H1 (cell line): Measurements from ENCODE around the gene NDUFAF8. TPM values are rescaled to one million over a fixed set of nuclear protein-coding genes. Genes with fewer than 3 reads are reported as not detected.

ENCODE experiments used
- CTCF ChIA-PET: fragments of 300-600 bp; sonication (Branson Sonifier 250); formaldehyde crosslinking; loops from one replicate; lab custom pipeline; 2021; ENCODE audit not compliant: partially characterized antibody; lab: Charles Lee
- POLR2A ChIA-PET: fragments of 300-600 bp; sonication (Branson Sonifier 250); formaldehyde crosslinking; loops from one replicate; lab custom pipeline; 2021; ENCODE audit warnings: inconsistent platforms; ENCODE audit not compliant: partially characterized antibody; lab: Charles Lee
- DNase-seq, 2 experiments: peaks; one replicate each; pipeline versions ENCODE4 v3.0.0 to v3.0.0-alpha.2; 2010 to 2022; ENCODE audit warnings: low spot score in 2 of 2, low read depth in 1 of 2, mixed read lengths in 1 of 2
- FAIRE-seq: peaks from 2 replicates; lab custom pipeline; 2011; peaks lifted over from hg19 to GRCh38; lab: Jason Lieb, UNC
- H2AFZ ChIP-seq: 2 replicates; pipeline ENCODE4 v1.8.1; 2012; ENCODE audit warnings: low read length, inconsistent platforms
- H2AK5ac ChIP-seq: 2 replicates; pipeline ENCODE4 v1.6.1; 2013; ENCODE audit warnings: low read depth, low read length
- H2BK120ac ChIP-seq: replicated peaks from 2 replicates; pipeline ENCODE3; 2013; ENCODE audit warnings: low read depth, low read length, inconsistent platforms
- H2BK12ac ChIP-seq: 2 replicates; pipeline ENCODE4 v1.6.1; 2013; ENCODE audit warnings: low read depth, low read length
- H2BK15ac ChIP-seq: 2 replicates; pipeline ENCODE4 v1.6.1; 2013; ENCODE audit warnings: low read length
- H2BK20ac ChIP-seq: 2 replicates; pipeline ENCODE4 v1.6.1; 2013; ENCODE audit warnings: low read length
- H2BK5ac ChIP-seq: 2 replicates; pipeline ENCODE4 v1.6.1; 2013; ENCODE audit warnings: low read depth, low read length
- H3K14ac ChIP-seq: 2 replicates; pipeline ENCODE4 v1.6.1; 2013; ENCODE audit warnings: inconsistent platforms; ENCODE audit not compliant: insufficient read length
- H3K18ac ChIP-seq: 2 replicates; pipeline ENCODE4 v1.6.1; 2013; ENCODE audit warnings: low read length; ENCODE audit errors: extremely low read depth
- H3K23ac ChIP-seq: 2 replicates; pipeline ENCODE4 v1.6.1; 2013; ENCODE audit warnings: inconsistent platforms; ENCODE audit not compliant: insufficient read length
- H3K23me2 ChIP-seq: 2 replicates; pipeline ENCODE4 v1.6.1; 2013; ENCODE audit warnings: low read depth, low read length
- H3K27ac ChIP-seq: 2 replicates; pipeline ENCODE4 v1.6.1; 2011; ENCODE audit warnings: low read depth, low read length, inconsistent platforms
- H3K27me3 ChIP-seq, 4 experiments: replicated peaks in 1 of 4; 1 replicate in 1 of 4; 2 replicates in 3 of 4; pipeline versions ENCODE4 v1.6.1 to v1.8.1; 2011 to 2013; ENCODE audit warnings: low read length in 3 of 4, mild to moderate bottlenecking in 3 of 4, inconsistent platforms in 2 of 4, mixed read lengths in 2 of 4, moderate library complexity in 1 of 4; ENCODE audit not compliant: control insufficient read depth in 3 of 4, insufficient read depth in 3 of 4; ENCODE audit errors: extremely low read depth in 1 of 4
- H3K36me3 ChIP-seq, 4 experiments: 2 replicates each; pipeline versions ENCODE4 v1.6.1 to v1.8.1; 2011 to 2013; ENCODE audit warnings: mild to moderate bottlenecking in 4 of 4, low read length in 3 of 4, moderate library complexity in 2 of 4, control low read depth in 1 of 4, inconsistent platforms in 1 of 4; ENCODE audit not compliant: insufficient read depth in 4 of 4, control insufficient read depth in 2 of 4
- H3K4ac ChIP-seq: replicated peaks from 2 replicates; pipeline ENCODE3; 2013; ENCODE audit warnings: low read length, low read depth, mixed read lengths, inconsistent platforms; ENCODE audit not compliant: insufficient read length
- H3K4me1 ChIP-seq, 4 experiments: replicated peaks in 1 of 4; 1 replicate in 1 of 4; 2 replicates in 3 of 4; pipeline versions ENCODE4 v1.6.1 to v1.8.1; 2011 to 2013; ENCODE audit warnings: low read length in 3 of 4, inconsistent platforms in 2 of 4, mixed read lengths in 1 of 4; ENCODE audit not compliant: insufficient read depth in 4 of 4, control insufficient read depth in 3 of 4
- H3K4me2 ChIP-seq, 2 experiments: 2 replicates each; pipeline versions ENCODE4 v1.6.1 to v1.8.1; 2011 to 2013; ENCODE audit warnings: low read depth in 2 of 2, low read length in 2 of 2, control low read depth in 1 of 2, inconsistent platforms in 1 of 2, mild to moderate bottlenecking in 1 of 2; ENCODE audit not compliant: insufficient read depth in 1 of 2
- H3K4me3 ChIP-seq, 4 experiments: fragments of 200-600, 300-600 bp in 1 of 4; sonication (generic), shearing (Covaris generic), sonication (Bioruptor Twin) in 1 of 4; 2 replicates each; pipeline versions ENCODE4 v1.5.1 to v1.8.1; 2011 to 2016; ENCODE audit warnings: low read length in 4 of 4, low read depth in 3 of 4, control low read depth in 2 of 4, inconsistent platforms in 2 of 4, mild to moderate bottlenecking in 2 of 4, mixed read lengths in 1 of 4, moderate library complexity in 1 of 4; ENCODE audit not compliant: insufficient read depth in 2 of 4; ENCODE audit errors: extremely low read depth in 1 of 4
- H3K56ac ChIP-seq: replicated peaks from 2 replicates; pipeline ENCODE3; 2013; ENCODE audit warnings: low read depth, mild to moderate bottlenecking, mixed read lengths, low read length, inconsistent platforms; ENCODE audit not compliant: insufficient read length
- H3K79me1 ChIP-seq: 2 replicates; pipeline ENCODE4 v1.6.1; 2013; ENCODE audit warnings: low read depth, low read length, control low read depth
- H3K79me2 ChIP-seq, 2 experiments: 2 replicates each; pipeline versions ENCODE4 v1.6.1 to v1.8.1; 2012 to 2013; ENCODE audit warnings: low read length in 2 of 2, mild to moderate bottlenecking in 2 of 2, inconsistent platforms in 1 of 2; ENCODE audit not compliant: insufficient read depth in 2 of 2, control insufficient read depth in 1 of 2
- H3K9ac ChIP-seq, 4 experiments: replicated peaks in 1 of 4; 1 replicate in 1 of 4; 2 replicates in 3 of 4; pipeline versions ENCODE4 v1.6.1 to v1.8.1; 2011 to 2013; ENCODE audit warnings: low read depth in 3 of 4, low read length in 3 of 4, control low read depth in 2 of 4, mild to moderate bottlenecking in 2 of 4, moderate library complexity in 2 of 4, inconsistent platforms in 1 of 4; ENCODE audit errors: extremely low read depth in 1 of 4
- H3K9me3 ChIP-seq, 2 experiments: 2 replicates each; pipeline versions ENCODE4 v1.6.1 to v1.8.1; 2012 to 2013; ENCODE audit warnings: mild to moderate bottlenecking in 2 of 2, moderate library complexity in 2 of 2, control low read depth in 1 of 2, inconsistent platforms in 1 of 2, low read depth in 1 of 2, low read length in 1 of 2, mixed read lengths in 1 of 2; ENCODE audit not compliant: insufficient read depth in 2 of 2
- H4K20me1 ChIP-seq, 2 experiments: replicated peaks in 1 of 2; 2 replicates each; pipeline versions ENCODE3 to v1.8.1; 2011 to 2013; ENCODE audit warnings: inconsistent platforms in 2 of 2, low read length in 2 of 2, mild to moderate bottlenecking in 1 of 2; ENCODE audit not compliant: insufficient read depth in 2 of 2, control insufficient read depth in 1 of 2
- H4K5ac ChIP-seq: 2 replicates; pipeline ENCODE4 v1.6.1; 2013; ENCODE audit warnings: low read length, low read depth, mixed read lengths, inconsistent platforms; ENCODE audit not compliant: insufficient read length
- H4K8ac ChIP-seq: 2 replicates; pipeline ENCODE4 v1.8.0; 2013; ENCODE audit warnings: mild to moderate bottlenecking, moderate library complexity, low read length, inconsistent platforms; ENCODE audit not compliant: insufficient read depth; ENCODE audit errors: extremely low read depth
- H4K91ac ChIP-seq: replicated peaks from 2 replicates; pipeline ENCODE3; 2013; ENCODE audit warnings: low read length, mixed read lengths, inconsistent platforms; ENCODE audit not compliant: insufficient read length
- ATF2 ChIP-seq: IDR thresholded peaks from 2 replicates; pipeline ENCODE4 v1.6.1; 2012; ENCODE audit warnings: low read length, inconsistent platforms
- CREB1 ChIP-seq: IDR thresholded peaks from 2 replicates; pipeline ENCODE4 v1.6.1; 2012; ENCODE audit warnings: inconsistent platforms
- EZH2 ChIP-seq: fragments of 200-600 bp; sonication (generic); IDR thresholded peaks from 2 replicates; pipeline ENCODE4 v1.7.1; 2012; ENCODE audit warnings: low read depth, mild to moderate bottlenecking, moderate library complexity, low read length, inconsistent platforms; ENCODE audit not compliant: severe bottlenecking
- KDM4A ChIP-seq: IDR thresholded peaks from one replicate; pipeline ENCODE4 v1.7.1; 2012; ENCODE audit warnings: low read depth, mild to moderate bottlenecking, moderate library complexity, low read length, inconsistent platforms; ENCODE audit not compliant: severe bottlenecking
- SP1 ChIP-seq: IDR thresholded peaks from 2 replicates; pipeline ENCODE4 v1.6.1; 2011; ENCODE audit warnings: low read depth, low read length
- WGBS, 2 experiments: shearing (Covaris generic) in 1 of 2; methylation state at CpG; one replicate each; pipeline versions ENCODE4 v1.1.6 to v1.1.7; 2013 to 2015; ENCODE audit warnings: low lambda C conversion rate in 2 of 2, mixed read lengths in 2 of 2, inconsistent platforms in 1 of 2, low coverage in 1 of 2, missing lambda C conversion rate in 1 of 2; ENCODE audit not compliant: insufficient replicate concordance in 2 of 2, insufficient coverage in 1 of 2, insufficient read length in 1 of 2; ENCODE audit errors: extremely low coverage in 1 of 2, missing lambda C conversion rate in 1 of 2; 5-methylcytosine and 5-hydroxymethylcytosine counted together
- polyA plus RNA-seq, 7 experiments: library from polyadenylated mRNA; depleted of rRNA in 3 of 7; stranded (reverse) in 5 of 7; unstranded in 2 of 7; fragments of >200 nt in 5 of 7; fragments of 200-250 nt in 2 of 7; gene quantifications; 1 replicate in 5 of 7; 2 replicates in 1 of 7; 4 replicates in 1 of 7; pipeline versions ENCODE4 v1.2.1 to v1.2.3, GENCODE V29; 2011 to 2013; ENCODE audit warnings: missing spikeins in 2 of 7, mixed read lengths in 2 of 7
- total RNA-seq: library from RNA; stranded (reverse); fragmentation: NEBNext Ultra II Directional; extraction: Animal tissue kit (Norgen Biotek cat#: 25700); gene quantifications from 2 replicates; pipeline ENCODE4 v1.2.1, GENCODE V29; 2021

The NDUFAF8 gene
- total and polyA plus RNA-seq, 2 of the 8 experiments (the other 6 are each of a cell fraction or from before 2014, with no cell fraction given), result 48.9 to 91.1 TPM

DNA sequence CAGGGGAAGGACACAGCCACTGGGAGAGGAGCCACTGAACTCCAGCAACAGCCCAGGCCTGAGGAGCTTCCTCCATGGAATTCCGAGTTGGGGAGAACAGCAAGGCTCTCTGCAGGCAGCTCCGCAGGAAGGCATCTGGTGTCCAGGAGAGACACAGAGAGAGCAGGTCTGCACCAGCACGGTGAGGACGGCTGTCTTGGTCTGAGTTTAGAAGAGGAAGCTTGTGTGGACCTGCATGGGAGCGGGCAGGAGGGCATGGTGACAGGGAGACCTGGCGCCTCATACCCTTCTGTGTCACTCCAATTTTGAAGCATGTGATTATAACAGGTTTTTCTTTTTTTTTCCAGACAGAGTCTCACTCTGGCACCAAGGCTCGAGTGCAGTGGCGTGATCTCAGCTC is 49.6 kb downstream of the NDUFAF8 start:
- no peak overlapping the region for H3K4me2 ChIP-seq

More for the DNA sequence above, 49.6 kb downstream of the NDUFAF8 start:
- Histone ChIP-seq H2BK120ac (no peak overlapping the region), H3K79me2 (peaks cover 0 to 20% of the 10 kb centered on the region in 2 experiments; a peak in 2 of 4 replicates), H2AK5ac (no peak overlapping the region), H2BK20ac (no peak overlapping the region), H3K36me3 (peaks cover 0 to 5% (median 2%) of the 10 kb centered on the region in 4 experiments; a peak in 2 of 8 replicates), H2BK5ac (no peak overlapping the region), H3K56ac (no peak overlapping the region), H4K8ac (no peak overlapping the region), H2AFZ (no peak overlapping the region), H4K5ac (no peak overlapping the region), H3K4me1 (peaks cover 0 to 7% (median 0%) of the 10 kb centered on the region in 4 experiments; a peak in 3 of 7 replicates), H3K27me3 (no peaks in the 10 kb centered on the region), H3K23me2 (no peaks in the 10 kb centered on the region), H3K18ac (no peak overlapping the region), H3K4ac (no peak overlapping the region), H3K27ac (no peak overlapping the region), H3K23ac (no peak overlapping the region), H3K9me3 (no peaks in the 10 kb centered on the region), H4K91ac (no peak overlapping the region), H2BK15ac (no peak overlapping the region), H4K20me1 (peaks cover 10 to 21% of the 10 kb centered on the region in 2 experiments), H3K9ac (no peak overlapping the region), H3K14ac (no peak overlapping the region), H2BK12ac (no peak overlapping the region), H3K79me1 (peaks cover 13% of the 10 kb centered on the region), H3K4me3 (no peak overlapping the region)
- POLR2A ChIA-PET, result no interaction called here
- TF ChIP-seq KDM4A (no peak), EZH2 (no peak), ATF2 (no peak), SP1 (no peak), CREB1 (no peak)
- WGBS, 2 experiments, result 89% methylated on average over 8 of the region's 8 CpGs; no CpG with 5 or more reads in 1 of the 2 experiments
- DNase-seq, result no peak
- CTCF ChIA-PET, result interaction anchor here (0.7 to 1.3 kb wide), 10 partner anchors 12 to 131 kb away, joined by 3 to 5 read pairs (median 4); no protein-coding TSS in a partner anchor
- no peak for FAIRE-seq
